Prostate gland (tissue), 2 donors: ENCODE results near the gene NISCH. TPM values are rescaled to one million over a fixed set of nuclear protein-coding genes. Genes with fewer than 3 reads are reported as not detected.

Experiments
- DNase-seq: peaks from one replicate; pipeline ENCODE4 v3.0.0-alpha.2; 2019; ENCODE audit warnings: low spot score
- H3K27ac ChIP-seq, 2 donors: fragments of 200-600 bp; sonication (generic); 2 replicates each; pipeline ENCODE4 v1.5.1; 2017 to 2019
- H3K27me3 ChIP-seq: fragments of 200-600 bp; sonication (generic); replicated peaks from 2 replicates; pipeline ENCODE4 v1.5.1; 2019; ENCODE audit not compliant: insufficient read depth
- H3K36me3 ChIP-seq, 2 donors: fragments of 200-600 bp; sonication (generic); 1 replicate in 1 of 2; 2 replicates in 1 of 2; pipeline versions ENCODE4 v1.5.1 to v1.8.1; 2017 to 2019
- H3K4me1 ChIP-seq: fragments of 200-600 bp; sonication (generic); replicated peaks from 2 replicates; pipeline ENCODE4 v1.5.1; 2019
- H3K4me3 ChIP-seq, 2 donors: fragments of 200-600 bp; sonication (generic); 2 replicates each; pipeline ENCODE4 v1.5.1; 2017 to 2019
- H3K9me3 ChIP-seq: fragments of 200-600 bp; sonication (generic); 2 replicates; pipeline ENCODE4 v1.5.1; 2017
- CTCF ChIP-seq, 4 experiments: fragments of 200-600 bp in 2 of 4; fragments of 450-650 bp in 2 of 4; sonication (generic) in 2 of 4; IDR thresholded peaks; 1 replicate in 3 of 4; 2 replicates in 1 of 4; pipeline ENCODE4 v1.5.1; 2016 to 2019; ENCODE audit warnings: antibody characterized with exemption in 4 of 4, mild to moderate bottlenecking in 2 of 4, moderate library complexity in 2 of 4
- POLR2A ChIP-seq: fragments of 450-650 bp; IDR thresholded peaks from one replicate; pipeline ENCODE4 v1.6.1; 2016; ENCODE audit warnings: antibody characterized with exemption, mild to moderate bottlenecking
- POLR2AphosphoS5 ChIP-seq: sonication (generic); formaldehyde crosslinking; IDR thresholded peaks from one replicate; pipeline ENCODE4 v1.6.1; 2017; ENCODE audit warnings: antibody characterized with exemption
- WGBS: methylation state at CpG from one replicate; pipeline ENCODE4 v1.1.5; 2018; 5-methylcytosine and 5-hydroxymethylcytosine counted together
- intact Hi-C: fragments of 100-400 bp; cut with DNase I; formaldehyde crosslinking; loops from one replicate; pipeline ENCODE4 v1.14.2; 2022
- total RNA-seq, 2 donors: library from RNA; depleted of rRNA; stranded (reverse); fragments of >200 nt; gene quantifications; one replicate each; pipeline ENCODE4 v1.1.0, GENCODE V29; 2016

Gene NISCH
- total RNA-seq, 2 donors from 2014 or later: 107 to 277 TPM

- Histone ChIP-seq H3K4me1 (no peaks in the 10 kb centered on the region), H3K27me3 (no peaks in the 10 kb centered on the region), H3K27ac (no peak overlapping the region), H3K36me3 (no peaks in the 10 kb centered on the region), H3K9me3 (no peaks in the 10 kb centered on the region), H3K4me3 (no peak overlapping the region)
- WGBS: 45% methylated on average over 6 of the region's 6 CpGs
- intact Hi-C loops: no loop called here
- DNase-seq: no peak
- TF ChIP-seq CTCF (IDR thresholded peaks at IDR 0.05): no peak
- TF ChIP-seq POLR2A: no peak
- no peak for TF ChIP-seq POLR2AphosphoS5
These were observed 21.4 kb upstream of the NISCH start for GRCh38 chr3:52433996-52434479.

GRCh38 chr3:52434491-52435115, 20.8 kb upstream of the NISCH start:
- no peak for TF ChIP-seq CTCF (IDR thresholded peaks at IDR 0.05)
- TF ChIP-seq POLR2A: no peak
- no peak for TF ChIP-seq POLR2AphosphoS5
- no peaks in the 10 kb centered on the region for H3K4me1 ChIP-seq
- WGBS: 91% methylated on average over 9 of the region's 9 CpGs
- no peak for DNase-seq
- intact Hi-C loops: no loop called here
- H3K36me3 ChIP-seq: no peaks in the 10 kb centered on the region
- no peaks in the 10 kb centered on the region for H3K27me3 ChIP-seq
- no peaks in the 10 kb centered on the region for H3K9me3 ChIP-seq
- no peak overlapping the region for H3K4me3 ChIP-seq
- H3K27ac ChIP-seq: no peak overlapping the region

GRCh38 chr3:52435246-52436101, 19.9 kb upstream of the NISCH start:
- DNase-seq: no peak
- Histone ChIP-seq H3K27ac (no peak overlapping the region), H3K27me3 (no peaks in the 10 kb centered on the region), H3K9me3 (no peaks in the 10 kb centered on the region), H3K4me1 (no peaks in the 10 kb centered on the region), H3K36me3 (no peaks in the 10 kb centered on the region), H3K4me3 (no peak overlapping the region)
- intact Hi-C loops: no loop called here
- WGBS: 95% methylated on average over 30 of the region's 32 CpGs
- TF ChIP-seq CTCF (IDR thresholded peaks at IDR 0.05): no peak
- TF ChIP-seq POLR2A: no peak
- no peak for TF ChIP-seq POLR2AphosphoS5

GRCh38 chr3:52436500-52437149, 18.8 kb upstream of the NISCH start:
- H3K4me1 ChIP-seq: no peaks in the 10 kb centered on the region
- intact Hi-C loops: no loop called here

More at GRCh38 chr3:52436500-52437149, 18.8 kb upstream of the NISCH start:
- no peaks in the 10 kb centered on the region for H3K27me3 ChIP-seq
- H3K36me3 ChIP-seq: no peaks in the 10 kb centered on the region
- TF ChIP-seq POLR2A: no peak
- no peak overlapping the region for H3K27ac ChIP-seq
- WGBS: 83% methylated on average over 13 of the region's 13 CpGs
- H3K9me3 ChIP-seq: no peaks in the 10 kb centered on the region
- H3K4me3 ChIP-seq: no peak overlapping the region
- DNase-seq: no peak
